ENCODE data around the gene MCOLN3. TPM values are rescaled to one million over a fixed set of nuclear protein-coding genes. Genes with fewer than 3 reads are reported as not detected.

Gene MCOLN3
- total and polyA plus RNA-seq, 11 donors: 0.07 to 1.4 (median 0.35) TPM; not detected in 2

- Histone ChIP-seq H3K9me3 (no peaks in the 10 kb centered on the region), H3K27me3 (no peaks in the 10 kb centered on the region), H3K4me3 (no peak overlapping the region), H3K36me3 (no peaks in the 10 kb centered on the region), H3K27ac (no peak overlapping the region), H3K4me1 (no peaks in the 10 kb centered on the region)
- intact Hi-C loops (cut with DNase I): loop anchor here in 6 of 10 donors (5.0 kb wide), 2 partner anchors 81 to 86 kb away; no protein-coding TSS in a partner anchor
- 77 to 85% (median 82%) methylated on average over 3 of the region's 3 CpGs for WGBS, 4 donors
- TF ChIP-seq POLR2A (IDR thresholded peaks at IDR 0.05) (no peak), CTCF (IDR thresholded peaks at IDR 0.05) (no peak)
- ATAC-seq: no peak
- DNase-seq: no peak
Measured at GRCh38 chr1:85028151-85028550, 20.1 kb downstream of the MCOLN3 start.

GRCh38 chr1:85027242-85027983 lies 20.9 kb downstream of the MCOLN3 start:
- DNase-seq (no peak), ATAC-seq (peak in 3 of 4 donors; percentile 41 to 64 (median 58))
- TF ChIP-seq POLR2A (IDR thresholded peaks at IDR 0.05): no peak
- TF ChIP-seq CTCF (IDR thresholded peaks at IDR 0.05): peak in 2 of 12 donors; percentile 8 to 13
- 74 to 81% (median 79%) methylated on average over 5 of the region's 5 CpGs for WGBS, 4 donors
- no peak overlapping the region for H3K4me3 ChIP-seq
- no peaks in the 10 kb centered on the region for H3K9me3 ChIP-seq
- H3K27ac ChIP-seq: no peak overlapping the region
- H3K27me3 ChIP-seq: no peaks in the 10 kb centered on the region
- H3K36me3 ChIP-seq: no peaks in the 10 kb centered on the region
- intact Hi-C loops (cut with DNase I): loop anchor here in 9 of 10 donors (1.0 to 5.0 kb wide), 4 partner anchors 80 to 85 kb away; no protein-coding TSS in a partner anchor
- no peaks in the 10 kb centered on the region for H3K4me1 ChIP-seq

- no peak for ATAC-seq
- intact Hi-C loops (cut with DNase I): loop anchor here in 8 of 10 donors (2.0 to 5.0 kb wide), 3 partner anchors 79 to 84 kb away; no protein-coding TSS in a partner anchor
- TF ChIP-seq CTCF (IDR thresholded peaks at IDR 0.05) (no peak), POLR2A (IDR thresholded peaks at IDR 0.05) (no peak)
Measured at GRCh38 chr1:85025940-85026339, 22.4 kb downstream of the MCOLN3 start.

GRCh38 chr1:85024736-85025135 lies 23.6 kb downstream of the MCOLN3 start:
- 75 to 86% (median 83%) methylated on average over 3 of the region's 3 CpGs for WGBS, 4 donors
- ATAC-seq (no peak), DNase-seq (no peak)
- Histone ChIP-seq H3K36me3 (no peaks in the 10 kb centered on the region), H3K9me3 (no peaks in the 10 kb centered on the region), H3K27me3 (no peaks in the 10 kb centered on the region), H3K27ac (no peak overlapping the region), H3K4me1 (no peaks in the 10 kb centered on the region), H3K4me3 (no peak overlapping the region)
- TF ChIP-seq POLR2A (IDR thresholded peaks at IDR 0.05) (no peak), CTCF (IDR thresholded peaks at IDR 0.05) (no peak)
- intact Hi-C loops (cut with DNase I): loop anchor here in 6 of 10 donors (5.0 kb wide), 2 partner anchors 77 to 82 kb away; no protein-coding TSS in a partner anchor

More at GRCh38 chr1:85025940-85026339, 22.4 kb downstream of the MCOLN3 start:
- DNase-seq: no peak
- no peaks in the 10 kb centered on the region for H3K27me3 ChIP-seq
- 40 to 58% (median 52%) methylated on average over 1 of the region's 1 CpG for WGBS, 4 donors
- no peaks in the 10 kb centered on the region for H3K4me1 ChIP-seq
- H3K9me3 ChIP-seq: no peaks in the 10 kb centered on the region
- H3K4me3 ChIP-seq: no peak overlapping the region
- H3K27ac ChIP-seq: no peak overlapping the region
- H3K36me3 ChIP-seq: no peaks in the 10 kb centered on the region

All from heart left ventricle (tissue), 16 donors.